ENCODE data around the gene ELAPOR2. TPM values are rescaled to one million over a fixed set of nuclear protein-coding genes. Genes with fewer than 3 reads are reported as not detected.

Gene ELAPOR2, protein sequence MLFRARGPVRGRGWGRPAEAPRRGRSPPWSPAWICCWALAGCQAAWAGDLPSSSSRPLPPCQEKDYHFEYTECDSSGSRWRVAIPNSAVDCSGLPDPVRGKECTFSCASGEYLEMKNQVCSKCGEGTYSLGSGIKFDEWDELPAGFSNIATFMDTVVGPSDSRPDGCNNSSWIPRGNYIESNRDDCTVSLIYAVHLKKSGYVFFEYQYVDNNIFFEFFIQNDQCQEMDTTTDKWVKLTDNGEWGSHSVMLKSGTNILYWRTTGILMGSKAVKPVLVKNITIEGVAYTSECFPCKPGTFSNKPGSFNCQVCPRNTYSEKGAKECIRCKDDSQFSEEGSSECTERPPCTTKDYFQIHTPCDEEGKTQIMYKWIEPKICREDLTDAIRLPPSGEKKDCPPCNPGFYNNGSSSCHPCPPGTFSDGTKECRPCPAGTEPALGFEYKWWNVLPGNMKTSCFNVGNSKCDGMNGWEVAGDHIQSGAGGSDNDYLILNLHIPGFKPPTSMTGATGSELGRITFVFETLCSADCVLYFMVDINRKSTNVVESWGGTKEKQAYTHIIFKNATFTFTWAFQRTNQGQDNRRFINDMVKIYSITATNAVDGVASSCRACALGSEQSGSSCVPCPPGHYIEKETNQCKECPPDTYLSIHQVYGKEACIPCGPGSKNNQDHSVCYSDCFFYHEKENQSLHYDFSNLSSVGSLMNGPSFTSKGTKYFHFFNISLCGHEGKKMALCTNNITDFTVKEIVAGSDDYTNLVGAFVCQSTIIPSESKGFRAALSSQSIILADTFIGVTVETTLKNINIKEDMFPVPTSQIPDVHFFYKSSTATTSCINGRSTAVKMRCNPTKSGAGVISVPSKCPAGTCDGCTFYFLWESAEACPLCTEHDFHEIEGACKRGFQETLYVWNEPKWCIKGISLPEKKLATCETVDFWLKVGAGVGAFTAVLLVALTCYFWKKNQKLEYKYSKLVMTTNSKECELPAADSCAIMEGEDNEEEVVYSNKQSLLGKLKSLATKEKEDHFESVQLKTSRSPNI
- polyA plus RNA-seq (2012; rRNA removed): 8.8 and 15.9 TPM in 2 replicates
- polyA plus RNA-seq (2012; cell fraction: cytosol; rRNA removed): 11.7 TPM in 2 replicates
- 9.7 and 25.8 TPM in 2 replicates for polyA plus RNA-seq (2012; cell fraction: nucleus; rRNA removed)

DNA sequence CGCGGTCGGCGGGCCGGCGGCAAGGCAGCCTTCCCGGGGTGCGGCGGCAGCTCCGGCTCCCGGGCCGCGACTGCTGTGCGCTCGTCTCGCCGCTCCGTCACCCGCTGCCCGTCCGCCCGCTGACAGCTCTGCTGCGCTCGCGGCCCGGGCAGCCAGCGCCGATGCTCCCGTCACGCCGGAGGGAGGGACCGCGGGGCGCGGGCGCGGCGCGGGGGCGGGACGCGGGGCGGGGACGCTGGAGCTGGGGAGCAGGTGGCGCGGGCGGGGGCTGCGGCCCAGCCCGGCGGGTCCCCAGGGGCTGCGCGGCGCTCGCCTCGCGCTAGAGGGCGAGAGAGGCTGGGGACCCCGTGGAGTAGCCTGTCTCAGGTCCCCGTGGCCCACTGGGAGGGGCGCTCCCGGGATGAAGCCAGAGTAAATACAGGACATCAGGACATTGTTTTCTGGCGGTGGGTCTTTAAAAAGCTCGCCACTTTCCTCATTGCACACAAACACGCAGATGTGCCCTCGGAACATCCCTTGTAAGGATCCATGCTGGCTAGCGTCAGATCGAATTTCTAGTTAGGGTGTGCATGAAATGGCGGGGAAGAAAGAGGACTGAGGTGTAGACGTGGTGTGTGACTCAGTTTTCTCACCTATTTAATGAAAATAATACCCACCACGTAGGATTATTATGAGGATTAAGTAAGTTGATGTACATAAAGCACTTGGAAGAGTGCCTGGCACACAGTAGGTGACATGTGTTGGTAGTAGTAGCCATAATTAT is at the start of gene ELAPOR2:
ELAPOR2 (minus strand) TSS at position 130 of the 763 bp plus-strand sequence. CDS start 141 bp downstream, outside the sequence.
- Histone ChIP-seq H3K27ac (ENCODE audit: low read depth in 2 of 2, low read length in 1 of 2) (peak within 1 kb of the TSS in 1 of 2 experiments; percentile 87; a peak in 2 of 4 replicates), H3K9me3 (no peaks in the 10 kb centered on the region), H3K4me2 (peak within 1 kb of the TSS; percentile 95), H3K79me2 (ENCODE audit: insufficient read depth) (no peaks in the 10 kb centered on the region), H3K9me2 (no peaks in the 10 kb centered on the region; the same call in 1 of the 2 replicates), H3K4me1 (ENCODE audit: control insufficient read depth in 1 of 2, insufficient read depth in 2 of 2, low read depth in 1 of 2, low read length in 1 of 2) (peaks cover 0 to 14% of the 10 kb centered on the region in 2 experiments; a peak in 2 of 4 replicates), H3K4me3 (ENCODE audit: low read depth in 2 of 2, low read length in 1 of 2) (peak within 1 kb of the TSS; percentile 81 to 90), H3F3A (replicated peaks; ENCODE audit: insufficient read depth) (peaks cover 12% of the 10 kb centered on the region), H2AFZ (ENCODE audit: low read depth) (peak within 1 kb of the TSS; percentile 92), H3K27me3 (ENCODE audit: insufficient read depth) (no peaks in the 10 kb centered on the region), H3K36me3 (replicated peaks in 1 of 2; ENCODE audit: control insufficient read depth in 1 of 2, insufficient read depth in 2 of 2, low read length in 1 of 2) (peaks cover 0 to 4% of the 10 kb centered on the region in 2 experiments), H4K20me1 (ENCODE audit: insufficient read depth) (no peaks in the 10 kb centered on the region), H3K9ac (peak within 1 kb of the TSS; percentile 28; the same call in 1 of the 2 replicates)
- peak; percentile 98 for DNase-seq
- CTCF ChIA-PET: interaction anchor here (0.6 to 4.4 kb wide), 42 partner anchors 10 to 176 kb away, joined by 3 to 45 read pairs (median 5); partner anchors contain the start of genes DMTF1 and TMEM243
- POLR2A ChIA-PET: interaction anchor here (1.2 to 2.9 kb wide), 3 partner anchors 20 to 92 kb away, joined by 4 to 18 read pairs (median 8); partner anchors contain the start of gene DMTF1
- WGBS (ENCODE audit: low lambda C conversion rate): 5% methylated on average over 22 of the region's 70 CpGs
- TF ChIP-seq YY1 (IDR thresholded peaks at IDR 0.05; ENCODE audit: low read depth) (peak; percentile 16; the same call in 1 of the 2 replicates), MXI1 (IDR thresholded peaks at IDR 0.05; ENCODE audit: low read depth, low read length) (peak; percentile 58), SMC3 (IDR thresholded peaks at IDR 0.05; ENCODE audit: low read depth, low read length) (peak; percentile 54), FOSL2 (IDR thresholded peaks at IDR 0.05; ENCODE audit: borderline replicate concordance, low read depth) (no peak), RFX5 (IDR thresholded peaks at IDR 0.05; ENCODE audit: low read length) (no peak), FOXM1 (IDR thresholded peaks at IDR 0.05; ENCODE audit: low read depth) (no peak), RAD21 (IDR thresholded peaks at IDR 0.05; ENCODE audit: low read length) (peak; percentile 64), NRF1 (IDR thresholded peaks at IDR 0.05; ENCODE audit: low read depth, low read length) (0 out of 2 replicates have a peak, but pooled peaks have one; percentile 13), SIN3A (IDR thresholded peaks at IDR 0.05; ENCODE audit: borderline replicate concordance, low read depth, low read length) (peak; percentile 68; the same call in 1 of the 2 replicates), TAF1 (IDR thresholded peaks at IDR 0.05; ENCODE audit: borderline replicate concordance, low read depth, low read length) (peak; percentile 70; the same call in 1 of the 2 replicates), RCOR1 (IDR thresholded peaks at IDR 0.05; ENCODE audit: low read length) (peak; percentile 22; the same call in 1 of the 2 replicates), EP300 (IDR thresholded peaks at IDR 0.05; ENCODE audit: borderline replicate concordance in 1 of 2, low read depth in 1 of 2, low read length in 1 of 2) (peak in 1 of 2 experiments; percentile 29; a peak in 1 of 4 replicates)
- TF ChIP-seq, protein P1, sequence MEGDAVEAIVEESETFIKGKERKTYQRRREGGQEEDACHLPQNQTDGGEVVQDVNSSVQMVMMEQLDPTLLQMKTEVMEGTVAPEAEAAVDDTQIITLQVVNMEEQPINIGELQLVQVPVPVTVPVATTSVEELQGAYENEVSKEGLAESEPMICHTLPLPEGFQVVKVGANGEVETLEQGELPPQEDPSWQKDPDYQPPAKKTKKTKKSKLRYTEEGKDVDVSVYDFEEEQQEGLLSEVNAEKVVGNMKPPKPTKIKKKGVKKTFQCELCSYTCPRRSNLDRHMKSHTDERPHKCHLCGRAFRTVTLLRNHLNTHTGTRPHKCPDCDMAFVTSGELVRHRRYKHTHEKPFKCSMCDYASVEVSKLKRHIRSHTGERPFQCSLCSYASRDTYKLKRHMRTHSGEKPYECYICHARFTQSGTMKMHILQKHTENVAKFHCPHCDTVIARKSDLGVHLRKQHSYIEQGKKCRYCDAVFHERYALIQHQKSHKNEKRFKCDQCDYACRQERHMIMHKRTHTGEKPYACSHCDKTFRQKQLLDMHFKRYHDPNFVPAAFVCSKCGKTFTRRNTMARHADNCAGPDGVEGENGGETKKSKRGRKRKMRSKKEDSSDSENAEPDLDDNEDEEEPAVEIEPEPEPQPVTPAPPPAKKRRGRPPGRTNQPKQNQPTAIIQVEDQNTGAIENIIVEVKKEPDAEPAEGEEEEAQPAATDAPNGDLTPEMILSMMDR (IDR thresholded peaks at IDR 0.05): peak; percentile 55
- TF ChIP-seq, protein P2, sequence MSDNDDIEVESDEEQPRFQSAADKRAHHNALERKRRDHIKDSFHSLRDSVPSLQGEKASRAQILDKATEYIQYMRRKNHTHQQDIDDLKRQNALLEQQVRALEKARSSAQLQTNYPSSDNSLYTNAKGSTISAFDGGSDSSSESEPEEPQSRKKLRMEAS (IDR thresholded peaks at IDR 0.05; ENCODE audit: low read depth): peak; percentile 49; the same call in 1 of the 2 replicates
- TF ChIP-seq, protein P3, sequence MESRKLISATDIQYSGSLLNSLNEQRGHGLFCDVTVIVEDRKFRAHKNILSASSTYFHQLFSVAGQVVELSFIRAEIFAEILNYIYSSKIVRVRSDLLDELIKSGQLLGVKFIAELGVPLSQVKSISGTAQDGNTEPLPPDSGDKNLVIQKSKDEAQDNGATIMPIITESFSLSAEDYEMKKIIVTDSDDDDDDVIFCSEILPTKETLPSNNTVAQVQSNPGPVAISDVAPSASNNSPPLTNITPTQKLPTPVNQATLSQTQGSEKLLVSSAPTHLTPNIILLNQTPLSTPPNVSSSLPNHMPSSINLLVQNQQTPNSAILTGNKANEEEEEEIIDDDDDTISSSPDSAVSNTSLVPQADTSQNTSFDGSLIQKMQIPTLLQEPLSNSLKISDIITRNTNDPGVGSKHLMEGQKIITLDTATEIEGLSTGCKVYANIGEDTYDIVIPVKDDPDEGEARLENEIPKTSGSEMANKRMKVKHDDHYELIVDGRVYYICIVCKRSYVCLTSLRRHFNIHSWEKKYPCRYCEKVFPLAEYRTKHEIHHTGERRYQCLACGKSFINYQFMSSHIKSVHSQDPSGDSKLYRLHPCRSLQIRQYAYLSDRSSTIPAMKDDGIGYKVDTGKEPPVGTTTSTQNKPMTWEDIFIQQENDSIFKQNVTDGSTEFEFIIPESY (IDR thresholded peaks at IDR 0.05; ENCODE audit: borderline replicate concordance, low read depth): no peak
- TF ChIP-seq, protein P4, sequence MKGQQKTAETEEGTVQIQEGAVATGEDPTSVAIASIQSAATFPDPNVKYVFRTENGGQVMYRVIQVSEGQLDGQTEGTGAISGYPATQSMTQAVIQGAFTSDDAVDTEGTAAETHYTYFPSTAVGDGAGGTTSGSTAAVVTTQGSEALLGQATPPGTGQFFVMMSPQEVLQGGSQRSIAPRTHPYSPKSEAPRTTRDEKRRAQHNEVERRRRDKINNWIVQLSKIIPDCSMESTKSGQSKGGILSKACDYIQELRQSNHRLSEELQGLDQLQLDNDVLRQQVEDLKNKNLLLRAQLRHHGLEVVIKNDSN (IDR thresholded peaks at IDR 0.05; ENCODE audit: borderline replicate concordance, low read depth): no peak
- TF ChIP-seq, protein P5, sequence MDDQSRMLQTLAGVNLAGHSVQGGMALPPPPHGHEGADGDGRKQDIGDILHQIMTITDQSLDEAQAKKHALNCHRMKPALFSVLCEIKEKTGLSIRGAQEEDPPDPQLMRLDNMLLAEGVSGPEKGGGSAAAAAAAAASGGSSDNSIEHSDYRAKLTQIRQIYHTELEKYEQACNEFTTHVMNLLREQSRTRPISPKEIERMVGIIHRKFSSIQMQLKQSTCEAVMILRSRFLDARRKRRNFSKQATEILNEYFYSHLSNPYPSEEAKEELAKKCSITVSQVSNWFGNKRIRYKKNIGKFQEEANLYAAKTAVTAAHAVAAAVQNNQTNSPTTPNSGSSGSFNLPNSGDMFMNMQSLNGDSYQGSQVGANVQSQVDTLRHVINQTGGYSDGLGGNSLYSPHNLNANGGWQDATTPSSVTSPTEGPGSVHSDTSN (IDR thresholded peaks at IDR 0.05): 0 out of 2 replicates have a peak, but pooled peaks have one; percentile 8

Measured in SK-N-SH (cell line).